Mammary epithelial cell (primary cell): ENCODE results near the gene THSD7A.

Experiments
- EZH2 ChIP-seq: IDR thresholded peaks from 2 replicates; pipeline ENCODE4 v1.6.1; 2012; ENCODE audit warnings: low read length, inconsistent platforms, borderline replicate concordance
- TF ChIP-seq, protein P1 (sequence below), 2 donors: IDR thresholded peaks in 1 of 2; conservative IDR thresholded peaks in 1 of 2; 2 replicates each; pipeline ENCODE4 v1.5.1; 2011 to 2012; ENCODE audit warnings: inconsistent platforms in 2 of 2, low read length in 2 of 2, mild to moderate bottlenecking in 2 of 2, control low read depth in 1 of 2, low read depth in 1 of 2; ENCODE audit not compliant: insufficient read depth in 1 of 2; ENCODE audit errors: extremely low read depth in 1 of 2

DNA sequence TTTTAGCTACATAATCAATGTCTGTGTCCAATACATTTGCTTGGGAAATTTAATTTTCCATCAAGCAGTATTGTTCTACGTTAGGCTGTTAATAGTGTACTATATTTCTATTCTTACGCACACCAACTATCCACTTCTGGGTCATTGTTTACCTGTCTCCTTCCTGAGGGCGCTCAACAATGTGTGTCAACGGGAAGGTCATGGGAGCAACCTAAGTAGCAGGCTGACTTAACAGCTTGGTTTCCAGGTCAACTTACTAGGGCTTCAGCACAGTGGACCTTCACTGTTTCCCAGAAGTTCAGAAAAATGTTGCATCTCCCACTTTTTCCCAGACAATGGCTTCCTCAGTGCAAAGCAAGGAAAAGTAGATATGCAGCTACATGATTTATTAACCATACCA, 13.7 kb downstream of the THSD7A start:
- TF ChIP-seq, protein P1, sequence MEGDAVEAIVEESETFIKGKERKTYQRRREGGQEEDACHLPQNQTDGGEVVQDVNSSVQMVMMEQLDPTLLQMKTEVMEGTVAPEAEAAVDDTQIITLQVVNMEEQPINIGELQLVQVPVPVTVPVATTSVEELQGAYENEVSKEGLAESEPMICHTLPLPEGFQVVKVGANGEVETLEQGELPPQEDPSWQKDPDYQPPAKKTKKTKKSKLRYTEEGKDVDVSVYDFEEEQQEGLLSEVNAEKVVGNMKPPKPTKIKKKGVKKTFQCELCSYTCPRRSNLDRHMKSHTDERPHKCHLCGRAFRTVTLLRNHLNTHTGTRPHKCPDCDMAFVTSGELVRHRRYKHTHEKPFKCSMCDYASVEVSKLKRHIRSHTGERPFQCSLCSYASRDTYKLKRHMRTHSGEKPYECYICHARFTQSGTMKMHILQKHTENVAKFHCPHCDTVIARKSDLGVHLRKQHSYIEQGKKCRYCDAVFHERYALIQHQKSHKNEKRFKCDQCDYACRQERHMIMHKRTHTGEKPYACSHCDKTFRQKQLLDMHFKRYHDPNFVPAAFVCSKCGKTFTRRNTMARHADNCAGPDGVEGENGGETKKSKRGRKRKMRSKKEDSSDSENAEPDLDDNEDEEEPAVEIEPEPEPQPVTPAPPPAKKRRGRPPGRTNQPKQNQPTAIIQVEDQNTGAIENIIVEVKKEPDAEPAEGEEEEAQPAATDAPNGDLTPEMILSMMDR (conservative IDR thresholded peaks at IDR 0.05 in 1 of 2, IDR thresholded peaks at IDR 0.05 in 1 of 2; ENCODE audit: extremely low read depth in 1 of 2, insufficient read depth in 1 of 2, low read depth in 1 of 2, low read length in 2 of 2) = no peak
- TF ChIP-seq EZH2 = no peak
